Measurements from ENCODE around the gene ADK. TPM values are rescaled to one million over a fixed set of nuclear protein-coding genes. Genes with fewer than 3 reads are reported as not detected.
"Not testable (repeated sequence)": the region's sequence is repeated elsewhere in the genome, so short reads cannot be mapped to it uniquely, and the experiment has no call there.

Gene ADK
- polyA plus RNA-seq, 1 donor (not counting 4 experiments of a cell fraction or from before 2014, with no cell fraction given): 139 TPM

GRCh38 chr10:74525885-74526284 is 374.9 kb downstream of the ADK start:
- no peak overlapping the region for H3K4me3 ChIP-seq (ENCODE audit: control insufficient read depth in 2 of 3, extremely low read depth in 1 of 3, insufficient read depth in 2 of 3, low read depth in 1 of 3, low read length in 3 of 3)
- no peak overlapping the region for H3K27ac ChIP-seq (ENCODE audit: control insufficient read depth, insufficient read depth, low read length)
- peaks cover 0 to 1% of the 10 kb centered on the region in 2 experiments for H3K36me3 ChIP-seq (ENCODE audit: control insufficient read depth in 2 of 2, extremely low read depth in 1 of 2, insufficient read depth in 2 of 2, low read length in 2 of 2)
- dilution Hi-C loops (cut with MboI; ENCODE audit: extremely low pct_ligation_motif_present, low sequenced_read_pairs): no loop called here
- no peaks in the 10 kb centered on the region for H3K79me2 ChIP-seq (ENCODE audit: control insufficient read depth, insufficient read depth, low read length)
- H3K4me1 ChIP-seq (ENCODE audit: control insufficient read depth, extremely low read depth, insufficient read depth, low read length): no peaks in the 10 kb centered on the region
- no peak overlapping the region for H3K4me2 ChIP-seq (ENCODE audit: control insufficient read depth, extremely low read depth, insufficient read depth, low read depth, low read length)
- H3K9me3 ChIP-seq (ENCODE audit: control insufficient read depth, low read depth, low read length): no peaks in the 10 kb centered on the region
- no peak overlapping the region for H2AFZ ChIP-seq (ENCODE audit: control insufficient read depth, low read length)
- FAIRE-seq (no peak), DNase-seq (ENCODE audit: low read depth, low spot score) (no peak)
- no peak for TF ChIP-seq CTCF (optimal IDR thresholded peaks at IDR 0.05 in 1 of 3, IDR thresholded peaks at IDR 0.05 in 1 of 3, conservative IDR thresholded peaks at IDR 0.05 in 1 of 3; ENCODE audit: extremely low read depth in 1 of 3, insufficient read depth in 2 of 3, low read length in 3 of 3)
- TF ChIP-seq EZH2 (IDR thresholded peaks at IDR 0.05; ENCODE audit: low read length): no peak
- no peaks in the 10 kb centered on the region for H3K27me3 ChIP-seq (ENCODE audit: control insufficient read depth, extremely low read depth, insufficient read depth, low read length)
- H3K9ac ChIP-seq (ENCODE audit: control insufficient read depth, extremely low read depth, insufficient read depth, low read length): no peak overlapping the region
- H4K20me1 ChIP-seq (ENCODE audit: control insufficient read depth, extremely low read depth, insufficient read depth, low read length): no peaks in the 10 kb centered on the region
- H3K9me1 ChIP-seq (ENCODE audit: control insufficient read depth, extremely low read depth, insufficient read depth, low read length): no peaks in the 10 kb centered on the region

GRCh38 chr10:74527611-74528010 is 376.6 kb downstream of the ADK start:
- H3K4me2 ChIP-seq (ENCODE audit: control insufficient read depth, extremely low read depth, insufficient read depth, low read depth, low read length); H3K9ac ChIP-seq (ENCODE audit: control insufficient read depth, extremely low read depth, insufficient read depth, low read length); FAIRE-seq; dilution Hi-C loops (cut with MboI; ENCODE audit: extremely low pct_ligation_motif_present, low sequenced_read_pairs); H3K9me1 ChIP-seq (ENCODE audit: control insufficient read depth, extremely low read depth, insufficient read depth, low read length); H3K4me1 ChIP-seq (ENCODE audit: control insufficient read depth, extremely low read depth, insufficient read depth, low read length); H3K27ac ChIP-seq (ENCODE audit: control insufficient read depth, insufficient read depth, low read length); H3K79me2 ChIP-seq (ENCODE audit: control insufficient read depth, insufficient read depth, low read length); H3K27me3 ChIP-seq (ENCODE audit: control insufficient read depth, extremely low read depth, insufficient read depth, low read length); H3K36me3 ChIP-seq (ENCODE audit: control insufficient read depth in 2 of 2, extremely low read depth in 1 of 2, insufficient read depth in 2 of 2, low read length in 2 of 2); H3K9me3 ChIP-seq (ENCODE audit: control insufficient read depth, low read depth, low read length); H4K20me1 ChIP-seq (ENCODE audit: control insufficient read depth, extremely low read depth, insufficient read depth, low read length); DNase-seq (ENCODE audit: low read depth, low spot score); H3K4me3 ChIP-seq (ENCODE audit: control insufficient read depth in 2 of 3, extremely low read depth in 1 of 3, insufficient read depth in 2 of 3, low read depth in 1 of 3, low read length in 3 of 3); H2AFZ ChIP-seq (ENCODE audit: control insufficient read depth, low read length): not testable (repeated sequence)

GRCh38 chr10:74529205-74529604 is 378.2 kb downstream of the ADK start:
- H3K36me3 ChIP-seq (ENCODE audit: control insufficient read depth in 2 of 2, extremely low read depth in 1 of 2, insufficient read depth in 2 of 2, low read length in 2 of 2): peaks cover 0 to 1% of the 10 kb centered on the region in 2 experiments
- no peak overlapping the region for H2AFZ ChIP-seq (ENCODE audit: control insufficient read depth, low read length)
- no peaks in the 10 kb centered on the region for H3K9me1 ChIP-seq (ENCODE audit: control insufficient read depth, extremely low read depth, insufficient read depth, low read length)
- no peak overlapping the region for H3K27ac ChIP-seq (ENCODE audit: control insufficient read depth, insufficient read depth, low read length)
- H3K4me3 ChIP-seq (ENCODE audit: control insufficient read depth in 2 of 3, extremely low read depth in 1 of 3, insufficient read depth in 2 of 3, low read depth in 1 of 3, low read length in 3 of 3): no peak overlapping the region
- no peaks in the 10 kb centered on the region for H3K4me1 ChIP-seq (ENCODE audit: control insufficient read depth, extremely low read depth, insufficient read depth, low read length)
- H3K9ac ChIP-seq (ENCODE audit: control insufficient read depth, extremely low read depth, insufficient read depth, low read length): no peak overlapping the region
- no peaks in the 10 kb centered on the region for H3K27me3 ChIP-seq (ENCODE audit: control insufficient read depth, extremely low read depth, insufficient read depth, low read length)
- DNase-seq (ENCODE audit: low read depth, low spot score): no peak
- dilution Hi-C loops (cut with MboI; ENCODE audit: extremely low pct_ligation_motif_present, low sequenced_read_pairs): no loop called here
- H3K9me3 ChIP-seq (ENCODE audit: control insufficient read depth, low read depth, low read length): no peaks in the 10 kb centered on the region
- H4K20me1 ChIP-seq (ENCODE audit: control insufficient read depth, extremely low read depth, insufficient read depth, low read length): no peaks in the 10 kb centered on the region
- TF ChIP-seq CTCF (optimal IDR thresholded peaks at IDR 0.05 in 1 of 3, IDR thresholded peaks at IDR 0.05 in 1 of 3, conservative IDR thresholded peaks at IDR 0.05 in 1 of 3; ENCODE audit: extremely low read depth in 1 of 3, insufficient read depth in 2 of 3, low read length in 3 of 3): no peak
- no peak for TF ChIP-seq EZH2 (IDR thresholded peaks at IDR 0.05; ENCODE audit: low read length)
- FAIRE-seq: no peak
- H3K79me2 ChIP-seq (ENCODE audit: control insufficient read depth, insufficient read depth, low read length): no peaks in the 10 kb centered on the region
- H3K4me2 ChIP-seq (ENCODE audit: control insufficient read depth, extremely low read depth, insufficient read depth, low read depth, low read length): no peak overlapping the region
